MM.1S (cell line): ENCODE measurements around the gene TECTB.

ENCODE experiments used
- CTCF ChIP-seq: fragments of 300-600 bp; sonication (generic); IDR thresholded peaks from 2 replicates; pipeline ENCODE4 v1.5.1; 2016; ENCODE audit warnings: antibody characterized with exemption, low read length, mixed read lengths
- EZH2 ChIP-seq: fragments of 300-600 bp; sonication (generic); optimal IDR thresholded peaks from 2 replicates; pipeline ENCODE3; 2017; ENCODE audit warnings: low read depth, mild to moderate bottlenecking, antibody characterized with exemption, low read length, mixed read lengths
- EZH2phosphoT487 ChIP-seq: fragments of 300-600 bp; sonication (generic); IDR thresholded peaks from 2 replicates; pipeline ENCODE4 v1.6.1; 2018; ENCODE audit warnings: antibody characterized with exemption, low read length

- TF ChIP-seq CTCF (no peak), EZH2phosphoT487 (no peak), EZH2 (no peak)
Measured at GRCh38 chr10:112243713-112244112, 39.5 kb upstream of the TECTB start.
